ENCODE measurements around the gene AOPEP.

- TF ChIP-seq CTCF (IDR thresholded peaks at IDR 0.05), result no peak
- TF ChIP-seq EZH2 (IDR thresholded peaks at IDR 0.05), result no peak
- TF ChIP-seq EZH2phosphoT487 (IDR thresholded peaks at IDR 0.05), result no peak
These were observed 344.1 kb downstream of the AOPEP start for GRCh38 chr9:95070549-95071021.
